Neural progenitor cell (in vitro differentiated cells): ENCODE measurements around the gene SMURF1.

ENCODE experiments used
- EZH2 ChIP-seq: fragments of 200-600 bp; sonication (generic); IDR thresholded peaks from 2 replicates; pipeline ENCODE4 v1.6.1; 2017; ENCODE audit warnings: antibody characterized with exemption, mild to moderate bottlenecking, moderate library complexity
- TF ChIP-seq, protein P1 (sequence below): fragments of 200-600 bp; sonication (generic); IDR thresholded peaks from 2 replicates; pipeline ENCODE4 v1.5.1; 2017; ENCODE audit warnings: antibody characterized with exemption, mild to moderate bottlenecking

GRCh38 chr7:99003419-99003818, 140.5 kb downstream of the SMURF1 start:
- TF ChIP-seq, protein P1, sequence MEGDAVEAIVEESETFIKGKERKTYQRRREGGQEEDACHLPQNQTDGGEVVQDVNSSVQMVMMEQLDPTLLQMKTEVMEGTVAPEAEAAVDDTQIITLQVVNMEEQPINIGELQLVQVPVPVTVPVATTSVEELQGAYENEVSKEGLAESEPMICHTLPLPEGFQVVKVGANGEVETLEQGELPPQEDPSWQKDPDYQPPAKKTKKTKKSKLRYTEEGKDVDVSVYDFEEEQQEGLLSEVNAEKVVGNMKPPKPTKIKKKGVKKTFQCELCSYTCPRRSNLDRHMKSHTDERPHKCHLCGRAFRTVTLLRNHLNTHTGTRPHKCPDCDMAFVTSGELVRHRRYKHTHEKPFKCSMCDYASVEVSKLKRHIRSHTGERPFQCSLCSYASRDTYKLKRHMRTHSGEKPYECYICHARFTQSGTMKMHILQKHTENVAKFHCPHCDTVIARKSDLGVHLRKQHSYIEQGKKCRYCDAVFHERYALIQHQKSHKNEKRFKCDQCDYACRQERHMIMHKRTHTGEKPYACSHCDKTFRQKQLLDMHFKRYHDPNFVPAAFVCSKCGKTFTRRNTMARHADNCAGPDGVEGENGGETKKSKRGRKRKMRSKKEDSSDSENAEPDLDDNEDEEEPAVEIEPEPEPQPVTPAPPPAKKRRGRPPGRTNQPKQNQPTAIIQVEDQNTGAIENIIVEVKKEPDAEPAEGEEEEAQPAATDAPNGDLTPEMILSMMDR, result no peak
- TF ChIP-seq EZH2, result no peak
